Left renal pelvis (tissue), 4 donors: ENCODE measurements around the gene SLC35F2. TPM values are rescaled to one million over a fixed set of nuclear protein-coding genes. Genes with fewer than 3 reads are reported as not detected.
"Not testable (repeated sequence)": the region's sequence is repeated elsewhere in the genome, so short reads cannot be mapped to it uniquely, and the experiment has no call there.

ENCODE experiments used
- DNase-seq, 4 donors: peaks; one replicate each; pipeline ENCODE4 v3.0.0-alpha.2; 2013; ENCODE audit warnings: low read depth in 4 of 4, low spot score in 3 of 4
- polyA plus RNA-seq, 4 donors: library from polyadenylated mRNA; unstranded; fragments of 120-200 nt; gene quantifications; one replicate each; pipeline ENCODE4 v1.2.1, GENCODE V29; 2013; ENCODE audit not compliant: insufficient read length in 4 of 4

The SLC35F2 gene
- polyA plus RNA-seq, 4 donors, result 2.4 to 15.8 (median 14.9) TPM

DNA sequence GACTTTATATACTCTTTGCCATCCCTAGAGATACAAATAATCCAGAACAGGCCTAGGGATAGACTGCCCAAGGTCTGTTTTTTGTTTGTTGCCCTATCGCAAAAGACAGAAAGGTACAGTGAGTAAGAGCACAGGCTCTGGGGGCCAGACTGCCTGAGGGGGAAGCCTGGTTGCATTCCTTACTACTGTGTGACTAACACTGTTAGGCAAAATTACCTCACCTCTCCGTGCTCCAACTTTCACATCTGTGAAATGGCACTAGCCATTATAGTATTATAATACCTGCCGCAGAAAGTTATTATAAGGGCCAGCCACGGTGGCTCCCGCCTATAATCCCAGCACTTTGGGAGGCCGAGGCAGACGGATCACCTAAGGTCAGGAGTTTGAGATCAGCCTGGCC lies 14.5 kb downstream of the SLC35F2 start:
- DNase-seq, result no peak

DNA sequence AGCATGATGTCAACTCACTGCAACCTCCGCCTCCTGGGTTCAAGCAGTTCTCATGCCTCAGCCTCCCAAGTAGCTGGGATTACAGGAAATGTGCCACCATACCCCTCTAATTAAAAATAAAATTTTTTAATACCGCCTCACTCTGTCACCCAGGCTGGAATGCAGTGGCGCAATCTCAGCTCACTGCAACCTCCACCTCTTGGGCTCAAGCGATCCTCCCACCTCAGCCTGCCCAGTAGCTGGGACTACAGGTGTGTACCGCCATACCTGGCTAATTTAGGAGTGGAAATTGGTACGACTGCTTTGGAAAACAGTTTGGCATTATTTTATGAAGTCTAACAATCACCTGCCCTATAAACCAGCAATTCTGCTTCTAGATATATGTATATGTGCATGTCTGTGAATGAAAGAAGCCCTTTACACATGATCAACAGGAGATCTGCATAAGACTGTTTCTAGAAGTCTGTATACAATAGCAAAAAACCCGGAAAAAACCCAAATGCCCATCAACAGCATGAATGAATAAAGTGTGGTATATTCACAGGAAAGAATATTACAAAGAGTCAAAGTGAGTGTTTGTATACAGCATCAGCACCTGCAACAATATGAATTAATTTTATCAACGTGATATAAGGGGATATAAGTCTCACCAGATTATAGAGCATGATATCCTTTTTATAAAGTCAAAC lies 16.0 kb downstream of the SLC35F2 start:
- no peak for DNase-seq

DNA sequence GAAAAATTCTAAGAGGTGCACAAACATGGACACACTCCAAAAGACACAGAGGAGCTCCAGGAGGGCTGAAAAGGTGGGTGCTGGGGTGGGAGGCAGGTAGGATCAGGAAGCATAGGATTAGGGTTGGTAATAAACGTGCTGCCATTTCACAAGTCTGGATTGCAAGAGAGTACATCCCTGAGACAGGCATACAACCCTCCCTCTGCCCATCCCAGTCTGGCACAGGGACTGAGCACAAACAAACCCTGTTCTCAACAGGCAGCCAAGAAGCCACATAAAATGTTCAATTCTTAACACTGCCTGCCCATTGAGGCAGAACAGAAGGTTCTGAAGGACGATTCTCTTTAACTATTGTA lies 18.5 kb downstream of the SLC35F2 start:
- DNase-seq, result no peak

DNA sequence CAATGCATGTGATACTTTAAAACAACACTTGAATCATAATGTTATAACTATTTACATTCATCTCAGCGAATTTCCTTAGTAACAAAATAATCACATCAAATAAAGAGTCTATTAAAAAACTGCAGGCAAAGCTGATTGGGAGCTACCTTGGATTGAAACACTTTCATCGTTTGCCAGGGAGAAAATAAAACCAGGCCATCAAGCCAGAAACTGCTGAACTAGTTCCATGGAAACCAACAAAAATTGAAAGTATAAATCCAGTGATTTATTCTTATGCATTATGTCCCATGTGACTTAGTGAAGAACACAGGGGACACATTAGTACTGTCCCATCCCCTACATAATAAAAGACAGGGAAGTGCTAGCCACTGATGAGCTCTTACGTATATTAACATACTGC lies 21.7 kb downstream of the SLC35F2 start:
- DNase-seq, result no peak

DNA sequence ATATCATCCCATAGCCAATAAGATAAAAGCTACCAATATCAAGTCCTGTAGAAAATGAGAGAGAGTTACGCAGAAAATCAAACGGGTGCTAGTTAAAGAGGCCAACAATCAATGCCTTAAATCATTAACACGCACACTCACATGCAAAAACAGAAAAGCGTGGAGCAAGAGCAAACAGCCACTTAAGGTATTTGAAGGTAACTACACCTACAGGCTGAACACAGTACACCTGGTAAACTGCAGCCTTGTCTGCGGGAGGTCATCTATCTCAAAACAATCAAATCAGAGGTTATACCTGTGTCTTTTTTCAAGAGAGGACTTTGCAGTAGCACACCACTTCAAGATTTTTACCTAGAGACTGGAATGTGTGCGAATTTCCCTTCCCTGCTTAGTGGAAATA lies 23.6 kb downstream of the SLC35F2 start:
- DNase-seq, result no peak

DNA sequence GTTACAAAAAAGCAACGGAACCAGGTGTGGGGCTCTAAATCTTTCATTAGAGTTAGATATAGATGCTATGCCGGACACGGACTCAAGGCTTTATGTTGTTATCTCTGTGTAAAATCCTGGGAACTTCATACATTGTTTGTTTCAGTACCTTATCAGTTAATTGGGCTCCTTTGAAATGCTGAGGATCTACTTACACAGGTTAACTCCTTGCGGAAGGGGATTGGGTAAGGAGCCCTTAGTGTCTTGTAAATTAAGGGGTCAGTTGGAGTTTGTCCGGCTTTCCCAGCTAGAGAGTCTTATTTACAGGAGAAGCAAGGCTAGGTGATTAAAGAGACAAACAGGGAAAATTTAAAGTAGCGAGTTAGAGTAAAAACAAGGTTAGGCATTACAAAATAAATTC lies 24.7 kb downstream of the SLC35F2 start:
- DNase-seq, result not testable (repeated sequence)

DNA sequence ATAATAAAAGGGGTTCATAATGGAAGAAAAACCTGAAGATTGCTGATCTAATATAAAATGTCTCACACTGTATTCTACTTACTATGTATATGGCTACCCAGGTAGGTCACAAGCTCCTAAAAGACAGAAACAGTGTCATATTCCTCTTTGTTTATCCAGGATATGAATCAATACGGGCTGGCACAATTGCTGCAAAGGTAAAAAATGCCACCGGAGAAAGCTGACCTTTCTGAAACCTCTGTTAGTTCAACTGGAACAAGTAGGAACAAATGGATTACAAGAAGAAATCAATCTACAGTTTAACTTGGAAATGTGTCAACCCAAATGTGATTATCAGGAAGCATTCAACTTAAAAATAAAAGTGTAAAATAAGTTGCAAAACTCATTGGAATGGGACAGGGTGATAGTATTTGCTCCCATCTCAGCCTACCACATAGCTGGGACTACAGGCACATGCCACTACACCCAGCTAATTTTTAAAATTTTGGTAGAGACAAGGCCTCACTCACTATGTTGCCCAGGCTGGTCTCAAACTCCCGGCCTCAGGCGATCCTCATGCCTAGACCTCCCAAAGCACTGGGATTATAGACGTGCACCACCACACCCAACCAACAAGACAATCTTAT lies 27.6 kb downstream of the SLC35F2 start:
- no peak for DNase-seq

DNA sequence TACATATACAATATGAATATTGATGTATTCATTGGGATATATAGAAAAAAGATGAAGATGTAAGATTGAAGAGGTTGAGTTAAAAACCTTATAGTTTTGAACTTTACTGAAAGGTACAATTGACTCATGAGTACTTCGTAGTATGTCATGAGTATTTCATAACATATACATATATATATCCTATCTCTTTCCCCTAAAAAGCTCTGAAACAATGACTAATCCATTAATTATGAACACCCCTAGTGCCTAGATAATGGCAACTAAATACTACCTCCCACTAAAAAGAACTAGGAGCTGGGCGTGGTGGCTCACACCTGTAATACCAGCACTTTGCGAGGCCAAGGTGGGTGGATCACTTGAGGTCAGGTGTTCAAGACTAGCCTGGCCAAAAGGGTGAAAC lies 31.5 kb downstream of the SLC35F2 start:
- no peak for DNase-seq

DNA sequence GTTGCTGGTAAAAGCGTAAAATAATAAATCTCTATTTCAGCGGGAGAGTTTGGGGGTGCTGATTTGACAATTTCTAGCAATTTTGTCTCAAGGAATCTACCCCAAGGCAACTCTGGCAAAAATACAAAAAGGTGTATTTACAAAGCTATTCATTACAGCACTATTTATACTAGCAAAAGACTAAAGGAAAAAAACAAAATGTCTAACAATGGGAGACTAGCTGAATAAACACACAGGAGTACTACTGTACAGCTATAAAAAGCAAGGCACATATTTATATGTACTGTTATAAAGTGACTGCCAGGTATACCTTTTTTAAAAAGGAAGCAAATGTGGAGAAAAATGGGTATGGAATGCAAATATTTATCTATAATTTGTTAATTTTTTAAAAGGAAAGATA lies 32.7 kb downstream of the SLC35F2 start:
- DNase-seq, result no peak

DNA sequence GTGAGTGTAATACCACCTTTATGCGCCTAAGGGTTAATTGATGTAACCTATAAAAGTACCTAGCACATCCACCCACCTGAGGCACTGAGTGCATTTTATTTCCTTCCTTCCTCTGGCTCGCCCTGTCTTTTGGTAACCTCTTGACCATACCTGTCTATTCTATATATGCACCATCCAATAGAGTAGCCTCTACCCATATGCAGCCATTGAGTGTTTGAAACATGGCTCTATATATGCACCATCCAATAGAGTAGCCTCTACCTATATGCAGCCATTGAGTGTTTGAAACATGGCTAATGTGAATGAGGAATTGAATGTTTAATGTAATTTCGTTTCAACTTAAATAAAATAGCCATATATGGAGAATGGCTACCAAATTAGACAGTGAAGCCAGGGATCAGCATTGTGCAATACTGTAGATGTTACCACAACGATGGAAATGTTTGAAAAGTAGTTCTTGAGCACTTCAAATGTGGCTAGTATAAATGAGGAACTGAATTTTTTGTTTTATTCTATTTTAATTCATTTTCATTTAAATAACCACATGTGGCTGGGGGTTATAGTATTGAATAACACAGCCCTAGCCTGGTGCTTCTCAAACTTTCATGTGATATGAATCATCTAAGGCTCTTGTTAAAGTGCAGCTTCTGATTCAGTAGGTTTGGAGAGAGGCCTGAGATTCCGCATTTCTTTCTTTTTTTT lies 33.8 kb downstream of the SLC35F2 start:
- DNase-seq, result no peak

DNA sequence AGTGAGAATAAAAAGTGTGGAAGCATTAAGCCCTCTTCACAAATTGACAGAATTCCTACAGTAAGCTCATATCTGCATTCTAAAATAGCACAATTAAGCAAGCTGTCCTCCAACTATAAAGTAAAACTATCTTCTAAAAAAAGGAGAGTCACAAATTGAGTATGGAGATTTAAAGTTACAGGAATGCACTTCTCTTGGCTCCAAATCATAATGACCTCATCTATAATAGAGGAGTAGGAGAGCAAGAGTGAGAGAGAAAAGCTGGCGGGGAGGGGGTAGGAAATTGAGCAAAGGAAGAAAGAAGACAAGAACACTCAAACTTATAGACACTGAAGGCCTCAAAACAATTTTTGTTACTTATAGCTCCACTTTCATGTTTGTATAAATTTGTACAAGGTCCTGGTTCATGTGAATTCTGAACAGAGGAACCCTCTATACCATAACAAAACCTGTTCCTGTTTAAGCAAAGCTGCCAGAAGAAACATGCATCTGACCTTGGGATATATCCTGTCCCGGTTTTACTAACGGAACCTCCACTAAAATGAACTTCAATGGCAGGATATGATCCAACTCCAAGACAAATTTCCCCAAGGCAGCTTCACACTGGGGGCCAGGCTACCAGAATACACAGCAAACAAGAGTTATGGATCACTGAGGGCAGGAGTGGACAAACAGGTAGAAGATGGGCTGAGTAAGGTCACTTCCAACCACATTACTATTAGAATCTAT lies 37.2 kb downstream of the SLC35F2 start:
- no peak for DNase-seq

DNA sequence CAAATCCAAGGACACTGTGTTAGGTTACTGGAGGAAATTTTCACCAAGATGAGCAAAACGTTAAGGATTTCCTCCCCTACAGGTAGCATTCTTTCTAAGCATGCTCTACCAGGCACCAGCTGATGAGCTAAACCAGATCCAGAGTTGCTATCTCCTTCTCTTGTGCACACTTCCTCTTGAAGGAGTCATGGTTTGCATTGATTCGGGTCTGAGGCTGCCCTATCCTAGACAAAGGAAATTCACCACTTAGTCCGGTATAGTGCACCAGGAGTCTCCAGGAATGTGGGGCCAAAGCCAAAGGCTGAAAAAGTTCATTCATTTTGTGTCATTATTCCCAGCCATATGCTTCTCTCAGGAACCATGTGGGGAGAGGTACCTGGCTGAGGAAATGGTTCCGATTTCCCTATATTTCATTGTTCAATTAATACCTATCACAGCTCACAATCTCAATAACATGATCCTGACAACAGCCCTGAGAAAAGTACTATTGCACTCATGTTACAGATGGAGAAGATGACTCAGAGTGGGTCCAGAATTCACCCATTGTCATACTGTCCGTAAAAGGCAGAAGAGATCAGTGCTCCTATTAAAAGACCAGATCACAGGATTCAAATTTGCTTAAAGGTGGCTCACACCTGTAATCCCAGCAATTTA lies 39.1 kb downstream of the SLC35F2 start:
- DNase-seq, result no peak

DNA sequence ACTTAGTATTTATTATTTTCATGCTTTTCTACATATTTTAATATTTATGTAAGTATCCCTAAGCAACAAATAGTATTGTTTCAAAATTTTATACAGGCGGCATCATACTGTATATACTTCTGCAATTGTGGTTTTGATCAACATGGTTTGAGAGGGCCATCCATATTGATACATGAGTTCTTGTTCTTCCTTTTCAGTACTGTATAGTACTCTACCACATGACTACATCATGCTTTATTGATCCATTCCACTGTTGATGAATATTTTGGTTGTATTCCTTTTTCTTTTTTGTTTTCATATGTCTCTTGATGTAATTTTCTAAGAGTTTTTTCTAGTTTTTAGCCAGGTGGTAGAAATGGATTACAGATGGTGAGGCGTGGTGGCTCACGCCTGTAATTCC lies 40.1 kb downstream of the SLC35F2 start:
- no peak for DNase-seq

DNA sequence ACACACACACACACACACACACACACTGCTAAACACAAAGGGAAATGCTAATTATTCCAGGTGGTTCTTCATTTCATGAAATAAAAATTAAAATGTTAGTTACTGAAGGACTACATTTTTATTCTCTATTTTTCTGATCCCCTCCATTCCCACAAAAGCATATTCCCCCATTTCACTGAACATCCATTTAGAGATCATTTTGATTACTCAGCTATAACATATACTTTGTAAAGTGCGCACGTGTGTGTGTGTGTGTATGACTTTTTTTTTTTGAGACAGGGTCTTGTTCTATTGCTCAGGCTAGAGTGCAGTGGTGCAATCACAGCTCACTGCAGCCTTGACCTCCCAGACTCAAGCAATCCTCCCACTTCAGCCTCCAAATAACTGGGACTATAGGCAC lies 42.6 kb downstream of the SLC35F2 start:
- DNase-seq, result no peak

DNA sequence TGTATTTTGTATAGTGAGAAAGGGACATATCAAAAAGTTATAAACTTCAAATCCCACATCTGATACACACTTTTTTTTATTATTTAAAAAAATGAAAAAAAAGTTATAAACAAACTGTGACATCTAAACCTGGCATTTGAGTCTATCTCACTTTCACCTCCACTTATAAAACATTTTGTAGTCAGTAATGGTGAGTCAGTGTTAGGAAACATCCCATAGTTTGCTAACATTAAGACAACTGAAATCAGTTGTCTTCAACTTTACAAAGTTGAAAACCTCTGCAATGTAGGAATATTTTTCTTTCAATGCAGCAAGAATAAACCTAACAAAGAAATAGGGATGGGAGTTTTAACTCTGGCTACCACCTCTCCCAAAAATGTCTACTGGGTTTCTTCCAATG lies 47.7 kb downstream of the SLC35F2 start:
- no peak for DNase-seq

DNA sequence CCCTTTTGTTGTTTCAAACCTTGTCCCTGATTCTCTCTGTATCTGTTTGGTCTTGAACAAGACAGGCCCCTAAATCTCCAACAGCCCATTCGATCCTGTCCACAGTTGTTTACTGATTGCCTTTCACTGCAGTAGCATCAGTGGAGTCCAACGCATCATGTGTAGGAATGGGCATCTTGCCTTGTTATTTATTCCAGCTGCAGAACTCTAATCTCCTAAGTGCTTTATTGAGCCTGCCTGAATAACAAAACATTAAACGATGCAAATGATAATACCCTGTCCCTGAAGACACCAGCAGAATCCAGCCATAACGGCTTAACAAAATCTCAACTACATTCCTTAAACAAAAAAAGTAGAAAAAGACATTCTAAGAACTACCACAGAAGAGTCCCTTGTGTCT lies 50.1 kb downstream of the SLC35F2 start:
- DNase-seq, result no peak

DNA sequence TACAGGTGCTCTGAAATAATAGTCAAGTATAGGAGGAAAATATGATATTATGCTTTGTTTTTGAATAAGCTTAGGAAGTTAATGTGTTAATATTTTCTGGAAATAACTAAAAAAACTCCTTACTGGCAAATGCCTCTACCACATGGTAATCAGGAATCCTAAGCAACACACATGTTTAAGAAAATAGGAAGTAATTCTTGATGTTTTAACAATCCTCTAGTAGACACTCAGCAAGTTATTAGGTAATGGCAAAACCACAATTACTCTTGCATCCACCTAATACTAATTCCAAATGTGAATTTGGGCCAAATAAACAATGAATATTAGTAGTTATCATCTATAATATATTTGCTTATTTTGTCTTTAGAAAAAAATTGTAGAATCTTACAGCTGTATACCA lies 53.6 kb downstream of the SLC35F2 start:
- DNase-seq, result no peak

DNA sequence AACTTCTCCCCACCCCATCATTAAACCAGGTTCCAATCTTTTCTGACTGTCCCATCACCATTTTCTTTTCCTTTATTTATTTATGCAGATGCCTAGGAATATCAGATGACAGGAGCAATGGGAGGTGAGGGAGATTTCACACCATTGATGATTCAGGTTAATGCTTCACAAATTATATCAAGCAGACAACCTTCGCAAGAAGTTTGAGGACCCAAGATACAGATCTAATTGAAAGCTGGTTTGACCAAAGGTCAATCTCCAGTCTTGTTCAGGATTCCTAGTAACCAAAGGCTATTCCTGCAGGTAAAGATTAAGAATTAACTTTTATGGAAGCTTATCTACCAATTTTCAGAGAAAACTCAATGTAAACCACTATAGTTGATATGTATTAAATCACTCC lies 54.4 kb downstream of the SLC35F2 start:
- no peak for DNase-seq

DNA sequence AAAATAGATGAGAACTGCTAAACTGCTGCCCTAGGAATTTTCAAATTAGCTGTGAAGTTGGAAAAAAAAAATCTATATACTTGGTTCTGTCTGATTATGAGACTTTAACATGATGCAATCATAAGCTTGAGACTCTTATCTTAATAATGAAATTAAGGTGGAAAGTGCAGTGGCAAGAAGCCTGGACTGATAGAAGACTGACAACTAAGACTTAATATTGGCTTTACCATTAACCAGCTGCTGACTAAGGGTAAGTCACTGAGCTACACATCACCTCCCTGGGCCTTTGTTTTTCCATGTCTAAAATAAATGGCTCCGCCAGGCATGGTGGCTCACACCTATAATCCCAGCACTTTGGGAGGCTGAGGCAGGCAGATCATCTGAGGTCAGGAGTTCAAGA lies 56.9 kb downstream of the SLC35F2 start:
- DNase-seq, result no peak

DNA sequence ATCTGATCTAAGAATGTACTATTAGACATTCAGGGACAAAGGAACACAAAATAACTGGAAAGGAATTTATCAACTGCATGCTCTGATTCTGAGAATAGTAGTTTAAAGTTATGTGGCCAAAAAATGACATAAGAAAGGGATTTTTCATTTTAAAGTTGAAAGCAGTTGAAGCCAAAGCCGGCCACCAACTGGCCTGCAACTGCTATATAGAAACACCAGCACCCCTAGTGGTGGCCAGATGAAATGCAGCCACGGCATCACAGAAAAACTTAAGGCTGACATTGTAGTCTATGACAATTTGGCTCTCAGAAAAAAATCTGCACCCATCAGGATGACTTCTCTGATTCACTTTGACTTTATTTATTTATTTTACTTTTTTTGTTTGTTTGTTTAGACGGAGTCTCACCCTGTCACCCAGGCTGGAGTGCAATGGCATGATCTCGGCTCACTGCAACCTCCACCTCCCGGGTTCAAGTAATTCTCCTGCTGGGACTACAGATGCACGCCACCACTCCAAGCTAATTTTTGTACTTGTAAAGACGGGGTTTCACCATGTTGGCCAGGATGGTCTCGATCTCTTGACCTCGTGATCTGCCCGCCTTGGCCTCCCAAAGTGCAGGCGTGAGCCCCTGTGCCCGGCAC lies 59.2 kb downstream of the SLC35F2 start:
- peak in 1 of 4 donors; percentile 22 for DNase-seq

DNA sequence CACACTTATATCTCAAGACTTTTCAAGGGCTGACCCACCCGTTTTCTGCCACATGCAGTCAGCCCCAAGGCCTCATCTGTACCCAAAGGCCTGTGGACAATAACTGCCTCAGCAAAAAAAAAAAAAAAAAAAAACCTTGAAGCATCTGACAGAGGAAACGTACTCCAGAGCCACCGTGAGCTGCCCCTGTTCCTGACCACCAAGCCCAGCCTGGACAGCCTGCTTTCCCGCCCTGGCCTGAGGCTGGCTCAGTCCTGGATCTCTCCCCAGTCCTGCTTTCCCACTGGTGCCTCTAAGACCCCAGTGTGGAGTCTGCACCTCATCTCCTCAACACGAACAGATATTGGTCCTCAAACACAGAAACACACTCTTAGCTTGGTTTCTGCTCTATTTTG lies 66.5 kb downstream of the SLC35F2 start:
- no peak for DNase-seq
